Endothelial cell of umbilical vein (primary cell): Measurements from ENCODE around the gene CYB561A3. TPM values are rescaled to one million over a fixed set of nuclear protein-coding genes. Genes with fewer than 3 reads are reported as not detected.

Source experiments
- BruUV-seq: library from RNA; stranded (reverse); fragments of 400-500 nt; replicated peaks from 2 replicates; lab custom pipeline; 2021; lab: Mats Ljungman, UMichigan
- CTCF ChIA-PET: fragments of 300-600, 350-600 bp; sonication (Branson Sonifier 250); formaldehyde crosslinking; loops from one replicate; lab custom pipeline; 2021; ENCODE audit warnings: antibody characterized with exemption, inconsistent platforms; lab: Charles Lee
- POLR2A ChIA-PET: fragments of 300-600, 350-600 bp; sonication (Branson Sonifier 250); formaldehyde crosslinking; loops from one replicate; lab custom pipeline; 2021; ENCODE audit warnings: antibody characterized with exemption, inconsistent platforms; lab: Charles Lee
- DNase-seq: peaks from one replicate; pipeline ENCODE4 v3.0.0-alpha.2; 2011; ENCODE audit warnings: low read depth, low spot score
- FAIRE-seq: peaks from 2 replicates; lab custom pipeline; 2011; peaks lifted over from hg19 to GRCh38; lab: Jason Lieb, UNC
- H2AFZ ChIP-seq: 2 replicates; pipeline ENCODE4 v1.6.0; 2012; ENCODE audit warnings: low read depth, low read length, control low read depth, inconsistent platforms
- H3K27ac ChIP-seq: 2 replicates; pipeline ENCODE4 v1.5.1; 2011; ENCODE audit warnings: low read depth, mild to moderate bottlenecking, control low read depth, low read length, moderate library complexity; ENCODE audit not compliant: insufficient read depth
- H3K27me3 ChIP-seq, 2 experiments: 2 replicates each; pipeline versions ENCODE4 v1.6.0 to v1.6.1; 2011; ENCODE audit warnings: low read length in 2 of 2, mixed read lengths in 1 of 2; ENCODE audit not compliant: control insufficient read depth in 2 of 2, insufficient read depth in 2 of 2
- H3K36me3 ChIP-seq, 2 experiments: 2 replicates in 1 of 2; 3 replicates in 1 of 2; pipeline ENCODE4 v1.5.1; 2011; ENCODE audit warnings: low read length in 2 of 2, mild to moderate bottlenecking in 1 of 2, moderate library complexity in 1 of 2; ENCODE audit not compliant: control insufficient read depth in 2 of 2, insufficient read depth in 2 of 2; ENCODE audit errors: extremely low read depth in 1 of 2
- H3K4me1 ChIP-seq: 3 replicates; pipeline ENCODE4 v1.5.1; 2011; ENCODE audit warnings: mild to moderate bottlenecking, low read length; ENCODE audit not compliant: control insufficient read depth, insufficient read depth; ENCODE audit errors: extremely low read depth
- H3K4me2 ChIP-seq: 2 replicates; pipeline ENCODE4 v1.6.1; 2011; ENCODE audit warnings: low read length, control low read depth, mixed read lengths; ENCODE audit not compliant: insufficient read depth
- H3K4me3 ChIP-seq, 3 experiments: fragments of 200-600 bp in 1 of 3; sonication (generic), shearing (Covaris generic) in 1 of 3; replicated peaks in 1 of 3; 2 replicates each; pipeline ENCODE4 v1.5.1; 2011 to 2016; ENCODE audit warnings: control low read depth in 3 of 3, low read length in 3 of 3, mild to moderate bottlenecking in 2 of 3, inconsistent platforms in 1 of 3, low read depth in 1 of 3, moderate library complexity in 1 of 3; ENCODE audit not compliant: insufficient read depth in 1 of 3
- H3K79me2 ChIP-seq: 2 replicates; pipeline ENCODE4 v1.6.0; 2012; ENCODE audit warnings: low read length, inconsistent platforms; ENCODE audit not compliant: control insufficient read depth, insufficient read depth
- H3K9ac ChIP-seq: replicated peaks from 2 replicates; pipeline ENCODE3; 2011; ENCODE audit warnings: low read length, control low read depth; ENCODE audit not compliant: insufficient read depth; ENCODE audit errors: extremely low read depth
- H3K9me1 ChIP-seq: replicated peaks from 3 replicates; pipeline ENCODE4 v1.6.0; 2011; ENCODE audit warnings: mild to moderate bottlenecking, low read length; ENCODE audit not compliant: control insufficient read depth, insufficient read depth; ENCODE audit errors: extremely low read depth
- H3K9me3 ChIP-seq: replicated peaks from 2 replicates; pipeline ENCODE4 v1.5.1; 2012; ENCODE audit warnings: low read length, inconsistent platforms; ENCODE audit not compliant: control insufficient read depth, insufficient read depth
- H4K20me1 ChIP-seq: replicated peaks from 2 replicates; pipeline ENCODE3; 2011; ENCODE audit warnings: mild to moderate bottlenecking, low read length; ENCODE audit not compliant: control insufficient read depth, insufficient read depth; ENCODE audit errors: extremely low read depth
- CTCF ChIP-seq, 2 donors: IDR thresholded peaks; 1 replicate in 1 of 2; 2 replicates in 1 of 2; pipeline ENCODE4 v1.5.1; 2011; ENCODE audit warnings: low read length in 2 of 2, mild to moderate bottlenecking in 2 of 2, moderate library complexity in 2 of 2, control low read depth in 1 of 2, inconsistent platforms in 1 of 2, low read depth in 1 of 2; ENCODE audit not compliant: insufficient read depth in 1 of 2; ENCODE audit errors: extremely low read depth in 1 of 2
- EZH2 ChIP-seq: IDR thresholded peaks from 2 replicates; pipeline ENCODE4 v1.6.1; 2012; ENCODE audit warnings: borderline replicate concordance, low read depth, mild to moderate bottlenecking, moderate library complexity, low read length, inconsistent platforms; ENCODE audit not compliant: severe bottlenecking
- FOS ChIP-seq: IDR thresholded peaks from 2 replicates; pipeline ENCODE4 v1.6.1; 2011; ENCODE audit warnings: mild to moderate bottlenecking, low read length, moderate library complexity, borderline replicate concordance; ENCODE audit not compliant: insufficient read depth
- GATA2 ChIP-seq: IDR thresholded peaks from 2 replicates; pipeline ENCODE4 v1.7.0; 2011; ENCODE audit warnings: low read depth, mild to moderate bottlenecking, moderate library complexity, mixed read lengths, low read length; ENCODE audit not compliant: insufficient read length, insufficient read depth
- JUN ChIP-seq: IDR thresholded peaks from 2 replicates; pipeline ENCODE4 v1.6.1; 2011; ENCODE audit warnings: borderline replicate concordance, low read depth; ENCODE audit not compliant: insufficient read length, insufficient read depth
- MAX ChIP-seq: IDR thresholded peaks from 2 replicates; pipeline ENCODE4 v1.6.1; 2011; ENCODE audit not compliant: insufficient read depth, insufficient read length
- MYC ChIP-seq: IDR thresholded peaks from one replicate; pipeline ENCODE4 v1.6.1; 2011; ENCODE audit warnings: mild to moderate bottlenecking, low read depth, low read length
- POLR2A ChIP-seq: IDR thresholded peaks from 2 replicates; pipeline ENCODE4 v1.6.1; 2012; ENCODE audit warnings: low read depth, mild to moderate bottlenecking, control low read depth, low read length
- POLR2AphosphoS5 ChIP-seq: IDR thresholded peaks from 2 replicates; pipeline ENCODE4 v1.6.1; 2012; ENCODE audit warnings: low read depth, mild to moderate bottlenecking, control low read depth, low read length, moderate library complexity; ENCODE audit not compliant: insufficient read depth
- dilution Hi-C: fragments of 300-500 bp; cut with MboI; formaldehyde crosslinking; loops from one replicate; pipeline ENCODE4 v1.15.0; 2019; ENCODE audit warnings: low sequenced_read_pairs; ENCODE audit not compliant: extremely low pct_ligation_motif_present
- intact Hi-C: fragments of 100-400 bp; cut with micrococcal nuclease; formaldehyde crosslinking; loops from one replicate; pipeline ENCODE4 v1.10.0; 2022
- polyA plus RNA-seq, 4 experiments: library from polyadenylated mRNA; depleted of rRNA in 3 of 4; stranded (reverse) in 3 of 4; unstranded in 1 of 4; fragments of >200 nt; gene quantifications; 2 replicates each; pipeline versions ENCODE4 v1.2.1 to v1.2.3, GENCODE V29; 2011 to 2012; ENCODE audit warnings: missing spikeins in 1 of 4
- total RNA-seq: library from RNA; stranded (reverse); gene quantifications from 2 replicates; pipeline ENCODE4 v1.2.3, GENCODE V29; 2021

The CYB561A3 gene
- total and polyA plus RNA-seq, 2 donors (not counting 3 experiments of a cell fraction or from before 2014, with no cell fraction given) = 41.6 to 103 TPM

GRCh38 chr11:61331651-61332050, 30.0 kb downstream of the CYB561A3 start:
- DNase-seq = no peak
- intact Hi-C loops (loop anchor here (2.0 to 10.0 kb wide), 2 partner anchors 37 to 77 kb away; partner anchors contain the start of gene VWCE), dilution Hi-C loops (no loop called here)
- H3K9me3 ChIP-seq = no peaks in the 10 kb centered on the region
- H3K9me1 ChIP-seq = no peaks in the 10 kb centered on the region
- ChIA-PET CTCF (interaction anchor here (1.3 to 2.2 kb wide), 3 partner anchors 31 to 61 kb away, joined by 3 to 21 read pairs (median 6); partner anchors contain the start of genes CYB561A3, TMEM138 and TMEM216), POLR2A (no interaction called here)
- peaks cover 10% of the 10 kb centered on the region for H3K4me1 ChIP-seq
- peak overlapping the region; percentile 90 for H3K9ac ChIP-seq
- no peak for FAIRE-seq
- H3K27ac ChIP-seq = no peak overlapping the region
- peaks cover 2 to 5% of the 10 kb centered on the region in 2 experiments for H3K36me3 ChIP-seq
- H3K27me3 ChIP-seq = no peaks in the 10 kb centered on the region
- H4K20me1 ChIP-seq = no peaks in the 10 kb centered on the region
- peaks cover 56% of the 10 kb centered on the region for H3K79me2 ChIP-seq
- peak overlapping the region in 2 of 3 experiments; percentile 76 to 85 for H3K4me3 ChIP-seq
- BruUV-seq = no TSS peak
- peak overlapping the region; percentile 93 for H3K4me2 ChIP-seq
- no peak overlapping the region for H2AFZ ChIP-seq
- TF ChIP-seq POLR2A (no peak), POLR2AphosphoS5 (no peak), CTCF (IDR thresholded peaks at IDR 0.05; ENCODE audit: extremely low read depth in 1 of 2, insufficient read depth in 1 of 2, low read depth in 1 of 2, low read length in 2 of 2) (no peak)

- H2AFZ ChIP-seq = no peak overlapping the region
- no peak overlapping the region for H3K4me2 ChIP-seq
- peaks cover 66% of the 10 kb centered on the region for H3K79me2 ChIP-seq
- intact Hi-C loops = loop anchor here (10.0 kb wide), 1 partner anchor 75 kb away; no protein-coding TSS in a partner anchor
- no peak overlapping the region for H3K4me3 ChIP-seq
- dilution Hi-C loops = no loop called here
- H3K9me3 ChIP-seq = no peaks in the 10 kb centered on the region
- no peak overlapping the region for H3K9ac ChIP-seq
- TF ChIP-seq CTCF (IDR thresholded peaks at IDR 0.05; ENCODE audit: extremely low read depth in 1 of 2, insufficient read depth in 1 of 2, low read depth in 1 of 2, low read length in 2 of 2) (no peak), JUN (no peak), MAX (no peak), EZH2 (no peak), FOS (no peak), POLR2AphosphoS5 (no peak), MYC (no peak), POLR2A (no peak), GATA2 (no peak)
- H3K27me3 ChIP-seq = no peaks in the 10 kb centered on the region
- no peaks in the 10 kb centered on the region for H4K20me1 ChIP-seq
- DNase-seq (no peak), FAIRE-seq (peak; percentile 42)
- H3K4me1 ChIP-seq = peaks cover 10% of the 10 kb centered on the region
- POLR2A ChIA-PET = interaction anchor here (0.6 kb wide), 1 partner anchor 17 kb away, joined by 3 read pairs; no protein-coding TSS in a partner anchor
- no peaks in the 10 kb centered on the region for H3K9me1 ChIP-seq
- CTCF ChIA-PET = interaction anchor here (0.6 to 2.2 kb wide), 2 partner anchors 56 to 83 kb away, joined by 3 to 21 read pairs; no protein-coding TSS in a partner anchor
- H3K27ac ChIP-seq = no peak overlapping the region
- H3K36me3 ChIP-seq = peaks cover 8 to 11% of the 10 kb centered on the region in 2 experiments
- no TSS peak for BruUV-seq
Measured at GRCh38 chr11:61329871-61330270, 31.8 kb downstream of the CYB561A3 start.
